GM19240 (cell line): ENCODE results near the gene EXOC4.
A peak's percentile ranks its signal among the peaks of the same experiment; 100 is the strongest.
"Not testable (repeated sequence)": the region's sequence is repeated elsewhere in the genome, so short reads cannot be mapped to it uniquely, and the experiment has no call there.

Source experiments
- DNase-seq: peaks from one replicate; pipeline ENCODE4 v3.0.0; 2011; ENCODE audit warnings: low spot score; ENCODE audit not compliant: insufficient read length

Gene EXOC4

DNA sequence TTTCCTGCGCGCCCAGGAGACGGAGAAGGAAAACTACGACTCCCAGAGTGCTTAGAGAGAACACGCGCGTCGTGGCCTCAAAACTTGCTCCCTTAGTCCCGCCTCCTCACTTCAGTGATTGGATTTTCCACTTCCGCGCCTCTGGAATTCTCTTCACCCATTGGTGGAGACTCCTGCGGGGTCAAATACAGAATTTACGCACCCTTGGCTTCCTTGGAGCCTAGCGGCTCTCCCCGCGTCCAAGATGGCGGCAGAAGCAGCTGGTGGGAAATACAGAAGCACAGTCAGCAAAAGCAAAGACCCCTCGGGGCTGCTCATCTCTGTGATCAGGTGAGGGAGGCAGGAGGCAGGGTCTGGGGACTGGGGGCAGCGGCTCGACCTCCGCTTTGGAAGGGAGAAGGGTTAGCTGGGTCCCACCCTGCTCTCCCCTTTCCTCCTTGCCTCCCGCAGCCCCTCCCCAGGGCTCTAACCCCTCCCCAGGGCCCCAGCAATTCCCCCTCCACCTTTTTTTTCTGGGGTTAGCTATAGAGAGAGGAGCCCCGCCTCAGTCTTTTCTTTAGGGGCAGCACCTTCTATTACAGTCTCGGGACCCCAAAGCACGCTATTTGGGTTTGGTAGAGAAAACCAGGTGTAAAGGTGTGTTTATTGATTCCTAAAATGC lies at the start of gene EXOC4:
TSS of gene EXOC4 (plus strand) at position 221 of the 661 bp plus-strand sequence.
- DNase-seq, result peak; percentile 69

DNA sequence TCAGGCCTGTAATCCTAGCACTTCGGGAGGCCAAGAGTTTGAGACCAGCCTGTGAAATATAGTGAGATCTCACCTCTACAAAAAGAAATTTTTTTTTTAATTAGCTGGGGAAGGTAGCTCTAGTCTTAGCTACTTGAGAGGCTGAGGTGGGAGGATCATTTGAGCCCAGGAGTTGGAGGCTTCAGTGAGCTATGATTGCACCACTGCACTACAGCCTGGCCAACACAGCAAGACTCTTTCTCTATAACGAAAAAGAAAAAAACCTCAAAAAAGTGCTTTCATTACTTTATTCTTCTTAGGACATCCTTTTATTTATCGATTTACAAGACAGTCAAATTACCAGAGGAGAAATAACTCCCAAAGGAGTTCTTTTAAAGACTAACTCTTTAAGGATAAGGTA lies 49.4 kb upstream of the EXOC4 start:
- no peak for DNase-seq

DNA sequence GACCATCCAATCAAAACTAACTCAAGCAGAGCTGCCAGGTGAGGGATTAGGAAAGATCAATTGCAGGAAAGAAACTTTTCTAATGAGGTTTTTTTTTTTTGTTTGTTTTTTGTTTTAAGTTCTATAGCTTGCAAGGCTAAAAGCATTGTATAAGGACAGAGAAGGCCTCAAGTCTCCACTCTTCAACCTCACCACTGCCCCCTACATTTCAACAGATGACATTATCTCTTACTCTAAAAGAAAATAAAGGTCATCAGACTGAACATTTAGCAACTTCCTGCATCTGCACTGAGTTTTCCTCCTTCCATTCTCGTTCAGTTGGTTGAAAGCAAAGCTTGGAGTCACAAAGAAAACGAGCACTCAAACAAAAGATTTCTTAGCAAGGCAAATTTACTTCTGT lies 45.2 kb upstream of the EXOC4 start:
- DNase-seq, result no peak

DNA sequence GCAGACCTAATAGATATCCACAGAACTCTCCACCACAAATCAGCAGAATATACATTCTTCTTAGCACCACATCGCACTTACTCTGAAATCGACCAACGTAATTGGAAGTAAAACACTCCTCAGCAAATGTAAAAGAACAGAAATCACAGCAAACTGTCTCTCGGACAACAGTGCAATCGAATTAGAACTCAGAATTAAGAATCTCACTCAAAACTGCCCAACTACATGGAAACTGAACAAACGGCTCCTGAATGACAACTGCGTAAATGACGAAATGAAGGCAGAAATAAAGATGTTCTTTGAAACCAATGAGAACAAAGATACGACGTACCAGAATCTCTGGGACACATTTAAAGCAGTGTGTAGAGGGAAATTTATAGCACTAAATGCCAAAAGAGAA lies 42.1 kb upstream of the EXOC4 start:
- not testable (repeated sequence) for DNase-seq

DNA sequence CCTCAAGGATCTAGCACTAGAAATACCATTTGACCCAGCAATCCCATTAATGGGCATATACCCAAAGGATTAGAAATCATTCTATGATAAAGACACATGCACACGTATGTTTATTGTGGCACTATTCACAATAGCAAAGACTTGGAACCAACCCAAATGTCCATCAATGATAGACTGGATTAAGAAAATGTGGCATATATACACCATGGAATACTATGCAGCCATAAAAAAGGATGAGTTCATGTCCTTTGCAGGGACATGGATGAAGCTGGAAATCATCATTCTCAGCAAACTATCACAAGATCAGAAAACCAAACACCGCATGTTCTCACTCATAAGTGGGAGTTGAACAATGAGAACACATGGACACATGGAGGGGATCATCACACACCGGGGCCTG lies 39.1 kb upstream of the EXOC4 start:
- DNase-seq, result not testable (repeated sequence)

DNA sequence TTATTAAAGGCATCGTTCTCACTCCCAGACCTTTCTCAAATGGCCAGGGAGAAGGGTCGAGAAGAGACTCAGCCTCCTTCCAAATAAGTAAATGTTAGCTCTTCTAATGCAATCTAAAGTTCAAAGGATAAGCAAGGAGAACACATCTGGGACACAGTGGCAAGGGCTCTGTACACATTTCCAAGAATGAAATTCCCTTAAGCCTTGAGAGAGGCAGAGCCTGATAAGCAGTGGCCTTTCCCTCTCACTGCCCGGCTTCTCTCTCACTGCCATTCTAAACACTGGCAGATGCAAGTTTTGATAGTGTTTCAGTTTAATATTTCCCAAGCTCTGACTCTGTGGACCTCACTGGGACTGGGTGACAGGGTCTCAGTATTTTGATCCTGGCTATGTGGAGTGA lies 35.1 kb upstream of the EXOC4 start:
- DNase-seq, result no peak

DNA sequence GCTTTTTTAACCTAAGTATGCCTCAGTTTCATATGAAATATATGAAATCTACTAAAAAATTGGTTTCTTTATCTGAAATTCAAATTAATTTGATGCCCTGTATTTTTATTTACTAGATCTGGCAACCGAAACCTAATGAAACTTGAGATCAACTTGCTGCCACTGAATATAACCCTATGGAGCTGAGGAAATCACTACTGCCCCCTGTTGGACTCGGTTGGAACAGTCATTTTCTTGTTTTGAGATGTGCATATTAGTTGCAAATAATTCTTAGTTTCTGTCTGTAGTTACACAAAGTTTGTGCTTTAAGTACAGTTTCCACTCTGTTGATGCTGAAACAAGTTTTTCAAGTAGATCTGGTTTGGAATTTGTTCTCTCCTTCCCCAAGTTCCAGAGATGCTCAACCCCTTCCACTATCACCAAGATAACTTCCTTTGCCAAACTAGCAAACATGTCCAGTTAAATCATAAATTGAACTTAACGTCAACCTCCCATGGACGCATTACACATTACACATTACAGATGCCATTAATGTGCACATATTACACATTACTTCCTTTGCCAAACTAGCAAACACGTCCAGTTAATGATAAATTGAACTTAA lies 22.2 kb upstream of the EXOC4 start:
- DNase-seq, result no peak

DNA sequence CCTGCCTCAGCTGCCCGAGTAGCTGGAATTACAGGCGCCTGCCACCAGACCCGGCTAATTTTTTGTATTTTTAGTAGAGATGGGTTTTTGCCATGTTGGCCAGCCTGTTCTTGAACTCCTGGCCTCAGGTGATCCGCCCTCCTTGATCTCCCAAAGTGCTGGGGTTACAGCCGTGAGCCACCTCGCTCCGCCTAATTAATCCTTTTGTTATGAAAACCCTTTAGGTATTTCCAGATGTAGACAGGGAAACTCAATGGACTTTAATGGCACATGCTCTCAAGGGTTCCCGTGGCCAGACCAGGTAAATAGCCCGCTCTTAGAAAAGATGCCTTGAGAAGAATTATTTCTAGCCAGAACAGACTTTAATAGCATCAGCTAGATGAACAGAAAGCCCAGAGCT lies 19.7 kb upstream of the EXOC4 start:
- DNase-seq, result no peak

DNA sequence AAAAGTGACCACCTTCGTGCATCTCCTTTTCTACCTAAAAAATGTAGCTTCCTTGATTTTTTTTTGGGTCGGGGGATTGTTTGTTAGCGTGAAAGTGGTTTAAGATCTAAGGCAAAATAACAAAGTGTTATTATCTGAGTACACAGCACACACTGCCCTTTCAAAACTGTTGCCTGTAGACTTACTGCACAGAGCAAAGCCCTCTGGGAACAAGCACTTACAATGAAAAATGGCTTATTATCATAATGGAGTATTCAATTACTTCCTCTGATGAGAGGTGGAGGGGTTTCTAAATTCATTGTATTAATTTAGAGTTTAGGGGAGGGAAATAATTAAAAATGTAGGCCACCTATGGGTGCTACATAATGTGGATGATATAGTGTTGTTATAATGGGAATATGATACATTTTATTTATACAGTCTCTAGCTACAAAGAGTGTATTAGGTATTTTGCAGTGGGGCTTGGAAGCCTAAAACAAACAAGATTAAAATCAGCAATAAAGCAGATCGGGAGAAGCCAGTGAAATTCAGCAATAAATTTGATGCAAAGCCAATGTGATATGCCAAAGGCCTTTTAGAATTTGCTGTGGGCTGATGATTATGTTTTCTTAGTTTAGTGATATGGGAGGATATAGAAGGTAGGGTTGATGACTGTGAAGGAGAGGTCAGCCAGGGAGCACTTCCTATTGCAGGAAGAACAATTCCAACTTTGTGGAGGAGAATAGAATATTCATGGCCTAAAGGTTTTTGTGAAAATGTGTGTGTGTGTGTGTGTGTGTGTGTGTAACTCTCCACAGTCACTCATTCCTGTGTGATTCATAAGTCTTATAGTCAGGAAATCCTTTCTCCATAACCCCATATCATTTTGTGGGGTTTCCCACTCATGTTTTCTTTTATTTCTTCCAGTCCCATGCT lies 17.7 kb upstream of the EXOC4 start:
- no peak for DNase-seq

DNA sequence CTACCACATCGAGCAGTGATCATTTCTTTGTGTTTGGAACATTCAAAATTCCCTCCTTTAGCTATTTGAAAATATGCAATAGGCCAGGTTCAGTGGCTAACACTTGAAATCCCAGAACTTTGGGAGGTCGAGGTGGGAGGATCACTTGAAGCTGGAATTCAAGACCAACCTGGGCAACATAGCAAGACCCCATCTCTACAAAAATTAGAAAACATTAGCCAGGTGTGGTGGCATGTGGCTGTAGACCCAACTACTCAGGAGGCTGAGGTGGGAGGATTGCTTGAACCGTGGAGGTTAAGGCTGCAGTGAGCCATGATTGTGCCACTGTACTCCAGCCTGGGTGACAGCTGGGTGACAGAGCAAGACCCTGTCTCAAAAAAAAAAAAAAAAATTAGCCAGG lies 15.3 kb upstream of the EXOC4 start:
- DNase-seq, result no peak

DNA sequence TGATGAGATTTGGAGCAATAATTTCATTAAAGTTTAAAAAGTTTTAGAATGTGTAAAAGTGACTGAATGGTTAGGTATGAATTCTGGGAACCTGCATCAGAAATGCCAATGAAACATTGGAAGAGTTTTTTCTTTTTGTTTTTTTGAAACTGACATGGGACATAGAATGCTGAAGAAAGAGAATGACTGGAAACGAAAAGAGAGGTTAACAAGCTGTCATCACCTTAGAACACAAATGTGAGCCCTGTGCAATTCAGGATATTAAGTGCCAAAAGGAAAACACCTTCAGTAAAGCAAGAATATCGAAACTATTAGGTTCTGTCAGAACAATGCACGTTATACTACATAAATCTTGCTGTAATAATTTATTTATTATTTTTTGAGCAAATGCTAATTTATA lies 12.6 kb upstream of the EXOC4 start:
- no peak for DNase-seq

DNA sequence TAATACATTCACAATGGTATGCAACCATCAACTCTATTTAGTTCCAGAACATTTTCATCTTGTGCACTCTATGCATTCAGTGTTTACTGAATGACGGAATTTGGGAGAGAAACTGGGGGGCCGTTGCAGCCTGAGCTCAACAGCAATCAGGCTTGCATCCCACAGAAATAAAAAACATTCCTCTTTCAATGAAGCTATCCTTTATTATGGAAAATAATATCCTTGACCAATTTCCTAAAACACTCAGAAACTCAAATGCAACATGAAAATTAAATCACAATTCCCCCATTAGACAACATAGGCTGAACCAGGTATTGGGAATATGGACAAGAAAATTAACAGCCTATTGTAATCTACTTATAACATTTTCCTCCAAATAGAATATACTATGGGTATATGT lies 6.3 kb upstream of the EXOC4 start:
- no peak for DNase-seq

DNA sequence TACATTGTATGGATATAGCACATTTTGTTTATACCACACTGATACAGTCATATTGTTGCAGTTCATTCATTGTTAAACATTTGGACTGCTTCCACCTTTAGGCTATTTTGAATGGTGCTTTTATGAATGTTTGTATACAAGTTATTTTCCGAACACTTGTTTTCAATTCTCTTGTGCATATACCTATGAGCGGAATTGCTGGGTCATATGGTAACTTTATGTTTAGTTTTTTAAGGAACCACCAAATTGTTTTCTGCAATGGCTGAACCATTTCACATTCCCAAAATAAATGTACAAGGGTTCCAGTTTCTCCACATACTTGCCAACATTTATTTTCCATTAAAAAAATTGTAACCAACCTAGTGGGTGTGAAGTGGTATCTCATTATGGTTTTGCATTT lies 4.0 kb upstream of the EXOC4 start:
- no peak for DNase-seq

DNA sequence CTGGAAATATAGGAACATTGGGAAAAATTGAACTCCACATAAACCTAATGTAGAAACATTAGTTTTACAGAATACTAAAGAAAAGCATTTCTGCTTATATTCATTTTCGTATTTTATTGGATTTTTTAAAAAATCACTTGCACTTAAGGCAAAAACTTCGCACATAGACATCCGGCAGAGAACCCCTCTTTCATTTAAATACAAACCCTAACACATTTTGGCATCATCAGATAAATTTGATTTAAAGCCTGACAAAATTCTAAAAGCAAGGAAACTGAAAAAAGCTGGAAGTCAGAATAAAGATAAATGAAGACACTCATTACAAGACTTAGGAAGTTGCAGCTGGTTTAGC lies 396 bp upstream of the EXOC4 start:
- DNase-seq, result no peak

DNA sequence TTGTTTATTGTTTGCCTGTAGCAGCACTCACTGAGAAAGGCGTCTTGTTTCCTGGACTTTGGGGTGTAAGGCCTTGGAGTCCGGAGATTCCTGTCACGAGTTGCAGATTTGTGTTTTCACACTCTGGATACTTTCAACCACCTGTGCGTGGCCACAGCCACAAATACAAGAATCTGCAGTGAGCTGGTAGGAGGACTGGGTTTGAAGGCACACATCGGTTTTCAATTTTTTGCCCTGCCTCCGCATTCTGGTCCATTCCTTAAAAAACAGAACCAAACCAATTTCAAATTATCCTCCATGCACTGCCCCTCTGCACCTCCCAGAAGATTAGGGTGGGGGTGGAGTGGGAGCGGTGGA lies 619 bp downstream of the EXOC4 start:
- DNase-seq, result no peak

DNA sequence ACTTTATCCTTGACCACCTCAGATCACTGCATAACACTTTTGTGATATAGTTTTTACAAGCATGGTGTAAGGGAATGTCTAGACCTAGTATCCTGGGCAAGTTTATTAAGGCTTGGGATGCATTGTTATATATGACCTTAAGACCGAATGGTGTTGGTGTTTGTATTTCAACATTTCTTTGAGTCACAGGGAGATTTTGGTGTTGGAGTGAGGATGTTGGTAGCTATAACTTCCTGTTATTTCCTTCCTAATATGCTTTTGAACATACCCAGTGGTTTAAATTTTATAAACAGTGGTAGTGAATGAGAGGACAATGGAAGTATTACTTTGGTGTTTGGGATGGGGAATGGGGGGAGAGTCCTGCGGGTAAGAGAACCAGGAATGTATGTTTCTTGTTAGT lies 2.6 kb downstream of the EXOC4 start:
- no peak for DNase-seq

DNA sequence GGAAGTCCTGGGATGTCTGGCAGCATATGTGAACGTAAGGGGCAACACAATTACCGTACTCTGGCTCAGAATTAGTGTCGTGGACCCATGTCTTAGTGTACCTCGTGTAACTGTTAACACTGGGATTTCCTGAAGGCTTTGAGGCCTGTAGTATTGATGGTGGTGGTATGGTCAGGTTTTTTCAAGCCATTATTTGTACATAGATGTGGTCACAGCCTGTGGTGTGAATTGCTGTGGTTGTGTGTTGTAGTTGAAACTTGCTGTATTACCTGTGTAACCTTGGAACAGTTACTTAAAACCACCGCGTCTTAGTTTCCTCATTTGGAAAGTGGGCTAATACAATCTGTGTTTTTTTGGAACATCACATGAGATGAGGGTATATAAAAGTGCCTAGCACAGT lies 5.3 kb downstream of the EXOC4 start:
- no peak for DNase-seq

DNA sequence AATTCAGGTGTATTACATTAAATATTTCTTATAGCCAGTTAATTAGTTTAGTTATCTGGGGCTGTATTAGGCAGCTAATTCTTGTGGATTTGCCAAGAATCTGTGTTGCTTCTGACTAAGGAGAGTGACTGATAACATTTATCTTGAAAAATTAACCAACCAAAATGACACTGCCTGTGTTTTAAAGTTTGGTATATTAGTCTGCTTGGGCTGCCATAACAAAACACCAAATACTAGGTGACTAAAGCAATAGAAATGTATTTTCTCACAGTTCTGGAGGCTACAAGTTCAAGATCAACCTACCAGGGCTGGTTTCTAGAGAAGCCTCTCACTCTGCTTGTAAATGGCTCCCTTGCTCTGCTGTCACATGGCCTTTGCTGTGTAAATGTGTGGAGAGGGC lies 12.9 kb downstream of the EXOC4 start:
- no peak for DNase-seq

DNA sequence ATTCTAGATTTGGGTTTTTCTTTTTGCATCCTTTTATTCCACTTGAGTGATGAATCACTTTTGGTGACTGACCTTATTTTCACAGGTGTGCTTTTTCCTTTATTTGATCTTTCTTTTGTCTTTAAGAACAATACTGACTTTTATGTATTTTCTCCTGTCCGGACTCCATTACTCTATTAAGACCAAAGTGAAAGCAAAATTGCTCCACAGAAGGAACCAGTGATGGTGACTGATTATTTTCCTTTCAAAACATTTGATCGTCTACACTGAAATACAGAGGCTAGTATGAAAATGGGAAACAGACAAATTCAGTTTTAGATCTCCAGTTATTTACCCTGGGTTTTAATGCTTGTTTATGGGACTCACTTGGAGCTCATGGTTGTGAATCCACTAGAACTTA lies 15.5 kb downstream of the EXOC4 start:
- DNase-seq, result no peak

DNA sequence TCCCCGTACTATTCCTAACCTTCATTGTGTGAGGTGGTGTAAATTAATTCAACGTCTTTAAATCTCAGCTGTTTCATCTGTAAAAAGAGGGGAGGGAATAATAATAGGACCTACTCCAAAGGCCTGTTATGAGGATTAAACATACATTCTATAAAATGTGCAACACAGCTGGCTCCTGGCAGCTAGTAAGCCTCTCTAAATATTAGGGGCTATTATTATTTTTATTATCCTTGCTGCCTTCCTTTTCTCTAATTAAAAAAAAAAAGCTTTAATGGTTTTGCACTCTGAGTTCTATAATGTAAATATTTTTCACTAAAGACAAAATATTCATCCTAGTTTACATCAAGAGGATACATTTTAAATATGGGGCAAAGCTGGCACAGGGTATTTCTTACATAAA lies 19.5 kb downstream of the EXOC4 start:
- DNase-seq, result no peak

DNA sequence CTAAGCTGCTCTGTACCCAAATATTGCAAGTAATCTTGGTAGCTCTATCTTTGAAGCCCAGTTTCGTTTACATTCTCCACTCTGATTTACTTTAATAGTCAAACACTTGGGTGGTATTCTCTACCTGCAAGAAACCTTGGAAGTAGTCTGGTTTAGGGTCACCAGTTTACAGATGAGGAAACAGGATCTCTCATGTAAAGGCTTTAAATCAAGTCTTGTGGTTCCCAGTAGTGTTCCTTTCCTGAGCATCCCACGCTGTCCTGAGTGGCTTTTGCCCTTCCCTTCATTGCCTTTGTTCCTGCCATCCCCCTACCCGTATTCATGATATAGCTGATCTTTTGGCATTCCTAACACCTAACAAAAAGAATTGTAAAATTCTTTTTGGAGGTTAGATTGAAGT lies 20.3 kb downstream of the EXOC4 start:
- DNase-seq, result no peak

DNA sequence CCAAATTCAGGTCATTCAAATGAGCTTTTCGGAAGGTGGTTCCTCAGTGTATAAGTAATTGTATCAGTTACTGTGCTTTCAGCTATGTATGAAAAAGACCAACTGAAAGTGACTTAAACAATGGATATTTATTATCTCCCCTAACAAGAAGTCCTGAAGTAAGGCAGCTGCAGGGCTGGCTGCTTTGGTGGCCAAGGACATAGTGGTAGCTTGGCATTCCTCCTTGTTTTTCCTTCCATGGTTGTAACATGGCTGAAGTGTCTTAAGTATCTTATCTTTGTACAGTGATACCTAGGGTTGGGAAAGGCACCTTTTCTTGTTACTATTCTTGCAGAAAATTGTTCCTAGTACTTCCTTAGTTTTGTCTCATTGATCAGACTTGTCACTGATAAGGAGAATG lies 21.4 kb downstream of the EXOC4 start:
- DNase-seq, result no peak

DNA sequence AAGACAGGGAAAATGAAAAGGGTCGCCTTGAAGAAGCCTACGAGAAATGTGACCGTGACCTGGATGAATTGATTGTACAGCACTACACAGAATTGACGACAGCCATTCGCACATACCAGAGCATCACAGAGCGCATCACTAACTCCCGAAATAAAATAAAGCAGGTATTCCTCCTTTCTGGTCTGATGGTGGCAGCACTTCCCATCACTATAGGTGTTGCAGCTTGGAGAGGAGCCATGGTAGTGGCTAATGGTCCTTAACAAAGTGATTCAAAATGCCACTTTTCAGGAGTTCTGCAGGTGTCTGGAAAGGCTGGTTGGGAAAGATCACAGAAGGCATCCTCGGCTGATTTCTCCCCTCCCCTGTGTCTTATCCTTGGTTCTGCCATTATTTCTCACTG lies 22.1 kb downstream of the EXOC4 start:
- no peak for DNase-seq
